ENCODE measurements around the gene CCDC167. TPM values are rescaled to one million over a fixed set of nuclear protein-coding genes. Genes with fewer than 3 reads are reported as not detected.

CCDC167 gene
- total and polyA plus RNA-seq, 2 donors from 2014 or later: 15.7 to 63.5 TPM

- Histone ChIP-seq H3K36me3 (ENCODE audit: control insufficient read depth in 2 of 3, insufficient read depth in 3 of 3, low read length in 3 of 3) (no peaks in the 10 kb centered on the region), H3K4me3 (ENCODE audit: low read length in 3 of 3) (no peak overlapping the region), H3K9ac (ENCODE audit: low read length in 3 of 3) (no peak overlapping the region), H3K9me3 (ENCODE audit: control insufficient read depth in 2 of 3, insufficient read depth in 1 of 3, low read length in 3 of 3) (no peaks in the 10 kb centered on the region), H3K4me1 (ENCODE audit: control insufficient read depth in 2 of 3, insufficient read depth in 2 of 3, low read depth in 1 of 3, low read length in 3 of 3) (peaks cover 0 to 9% (median 6%) of the 10 kb centered on the region in 3 donors), H3K27ac (ENCODE audit: low read depth in 2 of 2, low read length in 2 of 2) (no peak overlapping the region), H3K27me3 (ENCODE audit: control insufficient read depth, insufficient read depth, low read length) (no peaks in the 10 kb centered on the region)
- intact Hi-C loops (cut with DNase I): no loop called here
- FAIRE-seq (no peak), DNase-seq (no peak)
- TF ChIP-seq, protein P1, sequence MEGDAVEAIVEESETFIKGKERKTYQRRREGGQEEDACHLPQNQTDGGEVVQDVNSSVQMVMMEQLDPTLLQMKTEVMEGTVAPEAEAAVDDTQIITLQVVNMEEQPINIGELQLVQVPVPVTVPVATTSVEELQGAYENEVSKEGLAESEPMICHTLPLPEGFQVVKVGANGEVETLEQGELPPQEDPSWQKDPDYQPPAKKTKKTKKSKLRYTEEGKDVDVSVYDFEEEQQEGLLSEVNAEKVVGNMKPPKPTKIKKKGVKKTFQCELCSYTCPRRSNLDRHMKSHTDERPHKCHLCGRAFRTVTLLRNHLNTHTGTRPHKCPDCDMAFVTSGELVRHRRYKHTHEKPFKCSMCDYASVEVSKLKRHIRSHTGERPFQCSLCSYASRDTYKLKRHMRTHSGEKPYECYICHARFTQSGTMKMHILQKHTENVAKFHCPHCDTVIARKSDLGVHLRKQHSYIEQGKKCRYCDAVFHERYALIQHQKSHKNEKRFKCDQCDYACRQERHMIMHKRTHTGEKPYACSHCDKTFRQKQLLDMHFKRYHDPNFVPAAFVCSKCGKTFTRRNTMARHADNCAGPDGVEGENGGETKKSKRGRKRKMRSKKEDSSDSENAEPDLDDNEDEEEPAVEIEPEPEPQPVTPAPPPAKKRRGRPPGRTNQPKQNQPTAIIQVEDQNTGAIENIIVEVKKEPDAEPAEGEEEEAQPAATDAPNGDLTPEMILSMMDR (IDR thresholded peaks at IDR 0.05; ENCODE audit: borderline replicate concordance, extremely low read depth, insufficient read depth): no peak
Observed at GRCh38 chr6:37548067-37548674, 48.5 kb upstream of the CCDC167 start.

GRCh38 chr6:37547564-37548061 lies 47.9 kb upstream of the CCDC167 start:
- Histone ChIP-seq H3K9me3 (ENCODE audit: control insufficient read depth in 2 of 3, insufficient read depth in 1 of 3, low read length in 3 of 3) (no peaks in the 10 kb centered on the region), H3K4me3 (ENCODE audit: low read length in 3 of 3) (no peak overlapping the region), H3K9ac (ENCODE audit: low read length in 3 of 3) (no peak overlapping the region), H3K27ac (ENCODE audit: low read depth in 2 of 2, low read length in 2 of 2) (no peak overlapping the region), H3K4me1 (ENCODE audit: control insufficient read depth in 2 of 3, insufficient read depth in 2 of 3, low read depth in 1 of 3, low read length in 3 of 3) (peaks cover 0 to 9% (median 6%) of the 10 kb centered on the region in 3 donors), H3K36me3 (ENCODE audit: control insufficient read depth in 2 of 3, insufficient read depth in 3 of 3, low read length in 3 of 3) (no peaks in the 10 kb centered on the region), H3K27me3 (ENCODE audit: control insufficient read depth, insufficient read depth, low read length) (no peaks in the 10 kb centered on the region)
- TF ChIP-seq, protein P1 (IDR thresholded peaks at IDR 0.05; ENCODE audit: borderline replicate concordance, extremely low read depth, insufficient read depth): no peak
- FAIRE-seq (no peak), DNase-seq (peak in 3 of 5 donors; percentile 46 to 75 (median 53))
- intact Hi-C loops (cut with DNase I): no loop called here

GRCh38 chr6:37546141-37546871 lies 46.6 kb upstream of the CCDC167 start:
- H3K9me3 ChIP-seq (ENCODE audit: control insufficient read depth in 2 of 3, insufficient read depth in 1 of 3, low read length in 3 of 3): no peaks in the 10 kb centered on the region
- no peak overlapping the region for H3K4me3 ChIP-seq (ENCODE audit: low read length in 3 of 3)
- no peaks in the 10 kb centered on the region for H3K27me3 ChIP-seq (ENCODE audit: control insufficient read depth, insufficient read depth, low read length)
- peaks cover 0 to 9% (median 6%) of the 10 kb centered on the region in 3 donors for H3K4me1 ChIP-seq (ENCODE audit: control insufficient read depth in 2 of 3, insufficient read depth in 2 of 3, low read depth in 1 of 3, low read length in 3 of 3)
- FAIRE-seq: no peak
- no peak for DNase-seq
- no peak overlapping the region for H3K27ac ChIP-seq (ENCODE audit: low read depth in 2 of 2, low read length in 2 of 2)
- TF ChIP-seq, protein P1 (IDR thresholded peaks at IDR 0.05; ENCODE audit: borderline replicate concordance, extremely low read depth, insufficient read depth): no peak
- intact Hi-C loops (cut with DNase I): no loop called here
- H3K36me3 ChIP-seq (ENCODE audit: control insufficient read depth in 2 of 3, insufficient read depth in 3 of 3, low read length in 3 of 3): no peaks in the 10 kb centered on the region
- H3K9ac ChIP-seq (ENCODE audit: low read length in 3 of 3): no peak overlapping the region

Data from kidney (tissue), 14 donors.